HG02763 (cell line): ENCODE data around the gene ZBTB47.

Experiments
- ATAC-seq: cut with Tn5 transposase; IDR thresholded peaks from one replicate; pipeline ENCODE4 v1.9.1; 2021; ENCODE audit warnings: mild to moderate bottlenecking, moderate library complexity; ENCODE audit not compliant: unreplicated experiment

The ZBTB47 gene

GRCh38 chr3:42652611-42653302 lies 740 bp upstream of the ZBTB47 start:
- ATAC-seq, result no peak

GRCh38 chr3:42653303-42653559 lies 266 bp upstream of the ZBTB47 start:
- ATAC-seq, result no peak

GRCh38 chr3:42654331-42655201 lies 1.1 kb downstream of the ZBTB47 start:
- no peak for ATAC-seq

GRCh38 chr3:42655331-42655888 lies 1.9 kb downstream of the ZBTB47 start:
- ATAC-seq, result no peak

GRCh38 chr3:42655980-42656679 lies 2.6 kb downstream of the ZBTB47 start:
- ATAC-seq, result no peak

- ATAC-seq, result no peak
Measured at GRCh38 chr3:42656680-42657610, 3.4 kb downstream of the ZBTB47 start.

- ATAC-seq, result no peak
Measured at GRCh38 chr3:42657675-42658074, 4.2 kb downstream of the ZBTB47 start.

GRCh38 chr3:42658091-42658770 lies 4.7 kb downstream of the ZBTB47 start:
- ATAC-seq, result no peak

GRCh38 chr3:42658771-42659390 lies 5.4 kb downstream of the ZBTB47 start:
- no peak for ATAC-seq

GRCh38 chr3:42659451-42660130 lies 6.1 kb downstream of the ZBTB47 start:
- no peak for ATAC-seq

GRCh38 chr3:42660131-42660715 lies 6.7 kb downstream of the ZBTB47 start:
- ATAC-seq, result no peak

- no peak for ATAC-seq
Measured at GRCh38 chr3:42660898-42661297, 7.4 kb downstream of the ZBTB47 start.

GRCh38 chr3:42661593-42662022 lies 8.1 kb downstream of the ZBTB47 start:
- no peak for ATAC-seq

- no peak for ATAC-seq
Measured at GRCh38 chr3:42662037-42662812, 8.7 kb downstream of the ZBTB47 start.

- no peak for ATAC-seq
Measured at GRCh38 chr3:42662813-42663535, 9.5 kb downstream of the ZBTB47 start.

- ATAC-seq, result no peak
Measured at GRCh38 chr3:42663581-42664437, 10.3 kb downstream of the ZBTB47 start.
